HepG2 (cell line): Measurements from ENCODE around the gene EIF5A. TPM values are rescaled to one million over a fixed set of nuclear protein-coding genes. Genes with fewer than 3 reads are reported as not detected.

ENCODE experiments used
- ARHGAP35 ChIP-seq: sonication (generic); formaldehyde crosslinking; IDR thresholded peaks from 2 replicates; pipeline ENCODE4 v1.9.0; 2022; ENCODE audit warnings: mild to moderate bottlenecking, inconsistent platforms, moderate library complexity, missing genetic modification reagents, borderline replicate concordance
- CHD2 ChIP-seq: IDR thresholded peaks from 2 replicates; pipeline ENCODE4 v1.6.1; 2011; ENCODE audit warnings: low read depth, low read length, improper control_type of control experiment
- CTCF ChIP-seq: sonication (generic); formaldehyde crosslinking; IDR thresholded peaks from 2 replicates; pipeline ENCODE4 v1.5.0; 2020; ENCODE audit warnings: mild to moderate bottlenecking, missing genetic modification reagents, moderate library complexity
- FOSL2 ChIP-seq: sonication (generic); formaldehyde crosslinking; IDR thresholded peaks from 2 replicates; pipeline ENCODE4 v1.4.0; 2020; ENCODE audit warnings: missing genetic modification reagents
- GABPB1 ChIP-seq: IDR thresholded peaks from 2 replicates; pipeline ENCODE4 v1.6.1; 2016; ENCODE audit warnings: mild to moderate bottlenecking, missing genetic modification reagents, moderate library complexity, missing compliant biosample characterization
- HIC2 ChIP-seq: sonication (generic); formaldehyde crosslinking; IDR thresholded peaks from 2 replicates; pipeline ENCODE4 v1.9.0; 2022; ENCODE audit warnings: low read depth, missing genetic modification reagents
- MAFG ChIP-seq: sonication (generic); formaldehyde crosslinking; IDR thresholded peaks from 2 replicates; pipeline ENCODE4 v1.5.1; 2020; ENCODE audit warnings: mild to moderate bottlenecking, missing genetic modification reagents
- MXD3 ChIP-seq: IDR thresholded peaks from 2 replicates; pipeline ENCODE4 v1.6.1; 2016; ENCODE audit warnings: mild to moderate bottlenecking, missing biosample characterization, missing genetic modification reagents
- ONECUT2 ChIP-seq: sonication (generic); formaldehyde crosslinking; IDR thresholded peaks from 2 replicates; pipeline ENCODE4 v1.4.0; 2020; ENCODE audit warnings: missing genetic modification reagents
- PITX1 ChIP-seq: sonication (generic); formaldehyde crosslinking; IDR thresholded peaks from 2 replicates; pipeline ENCODE4 v1.5.1; 2020; ENCODE audit warnings: mild to moderate bottlenecking, missing genetic modification reagents
- PRDM4 ChIP-seq: sonication (generic); formaldehyde crosslinking; IDR thresholded peaks from 2 replicates; pipeline ENCODE4 v1.9.0; 2021; ENCODE audit warnings: missing genetic modification reagents, borderline replicate concordance
- SNAPC5 ChIP-seq: sonication (generic); formaldehyde crosslinking; IDR thresholded peaks from 2 replicates; pipeline ENCODE4 v1.8.1; 2023; ENCODE audit warnings: mild to moderate bottlenecking, missing genetic modification reagents, borderline replicate concordance
- TIGD3 ChIP-seq: sonication (generic); formaldehyde crosslinking; IDR thresholded peaks from 2 replicates; pipeline ENCODE4 v1.5.1; 2020; ENCODE audit warnings: mild to moderate bottlenecking, missing genetic modification reagents, borderline replicate concordance
- ZNF639 ChIP-seq: conservative IDR thresholded peaks from 2 replicates; pipeline ENCODE4 v1.6.1; 2018; ENCODE audit warnings: missing genetic modification reagents
- ZNF691 ChIP-seq: sonication (generic); formaldehyde crosslinking; IDR thresholded peaks from 2 replicates; pipeline ENCODE4 v1.4.0; 2020; ENCODE audit warnings: missing genetic modification reagents, low read depth, mild to moderate bottlenecking, borderline replicate concordance
- ZNF891 ChIP-seq: sonication (generic); formaldehyde crosslinking; IDR thresholded peaks from 2 replicates; pipeline ENCODE4 v1.5.0; 2020; ENCODE audit warnings: mild to moderate bottlenecking, missing genetic modification reagents
- ZSCAN25 ChIP-seq: sonication (generic); formaldehyde crosslinking; IDR thresholded peaks from 2 replicates; pipeline ENCODE4 v1.8.0; 2022; ENCODE audit warnings: mild to moderate bottlenecking, missing genetic modification reagents
- polyA plus RNA-seq, 8 experiments: library from polyadenylated mRNA; depleted of rRNA in 3 of 8; stranded (reverse) in 7 of 8; unstranded in 1 of 8; fragments of >200 nt; fragmentation: Illumina TruSeq in 4 of 8; extraction: Trizol in 4 of 8; gene quantifications; 2 replicates each; pipeline versions ENCODE4 v1.2.1 to v1.2.3, GENCODE V29; 2011 to 2016; ENCODE audit warnings: low read depth in 4 of 8, missing spikeins in 1 of 8, mixed read lengths in 1 of 8; ENCODE audit not compliant: insufficient read depth in 1 of 8
- total RNA-seq, 5 experiments: library from RNA; depleted of rRNA; stranded (reverse); fragments of >200 nt; fragmentation: Illumina TruSeq; extraction: Trizol; gene quantifications; 2 replicates each; pipeline ENCODE4 v1.2.3, GENCODE V29; 2016; ENCODE audit warnings: low read depth in 1 of 5

EIF5A gene
- total and polyA plus RNA-seq, 2 of the 13 experiments (the other 11 are each of a cell fraction or from before 2014, with no cell fraction given), result 319 to 337 TPM

GRCh38 chr17:7307686-7308624 is 527 bp downstream of the EIF5A start (continued):
- TF ChIP-seq CTCF, result no peak
- no peak for TF ChIP-seq TIGD3 (CRISPR knock-in tag)
- no peak for TF ChIP-seq PRDM4 (CRISPR knock-in tag)
- TF ChIP-seq ARHGAP35 (CRISPR knock-in tag), result no peak
- TF ChIP-seq ZNF691 (CRISPR knock-in tag), result no peak
- TF ChIP-seq PITX1 (CRISPR knock-in tag), result no peak
- no peak for TF ChIP-seq SNAPC5 (CRISPR knock-in tag)
- TF ChIP-seq MAFG (CRISPR knock-in tag), result no peak
- TF ChIP-seq ONECUT2, result no peak
- TF ChIP-seq CHD2, result no peak
- TF ChIP-seq GABPB1 (CRISPR knock-in tag), result peak; percentile 89
- TF ChIP-seq HIC2 (CRISPR knock-in tag), result no peak
- TF ChIP-seq MXD3 (CRISPR knock-in tag), result peak; percentile 75
- TF ChIP-seq FOSL2 (CRISPR knock-in tag), result no peak
- TF ChIP-seq ZNF639 (CRISPR knock-in tag), result 0 out of 2 replicates have a peak, but pooled peaks have one; percentile 37
- TF ChIP-seq ZSCAN25 (CRISPR knock-in tag), result peak; percentile 8; the same call in 1 of the 2 replicates
- peak; percentile 11; the same call in 1 of the 2 replicates for TF ChIP-seq ZNF891 (CRISPR knock-in tag)
